ENCODE data around the gene GRPEL1. TPM values are rescaled to one million over a fixed set of nuclear protein-coding genes. Genes with fewer than 3 reads are reported as not detected.

GRPEL1 gene
- total RNA-seq, 1 experiment from 2014 or later, result 46.6 TPM

- ChIA-PET CTCF (no interaction called here), POLR2A (no interaction called here)
- H3K9me3 ChIP-seq (ENCODE audit: control insufficient read depth, insufficient read depth, low read depth, low read length), result no peaks in the 10 kb centered on the region
- H3K27ac ChIP-seq (ENCODE audit: low read length), result no peak overlapping the region
- peaks cover 11% of the 10 kb centered on the region for H3K36me3 ChIP-seq (ENCODE audit: control insufficient read depth, insufficient read depth, low read length)
- H3K4me1 ChIP-seq (ENCODE audit: control insufficient read depth, insufficient read depth, low read length), result no peaks in the 10 kb centered on the region
- TF ChIP-seq, protein P1, sequence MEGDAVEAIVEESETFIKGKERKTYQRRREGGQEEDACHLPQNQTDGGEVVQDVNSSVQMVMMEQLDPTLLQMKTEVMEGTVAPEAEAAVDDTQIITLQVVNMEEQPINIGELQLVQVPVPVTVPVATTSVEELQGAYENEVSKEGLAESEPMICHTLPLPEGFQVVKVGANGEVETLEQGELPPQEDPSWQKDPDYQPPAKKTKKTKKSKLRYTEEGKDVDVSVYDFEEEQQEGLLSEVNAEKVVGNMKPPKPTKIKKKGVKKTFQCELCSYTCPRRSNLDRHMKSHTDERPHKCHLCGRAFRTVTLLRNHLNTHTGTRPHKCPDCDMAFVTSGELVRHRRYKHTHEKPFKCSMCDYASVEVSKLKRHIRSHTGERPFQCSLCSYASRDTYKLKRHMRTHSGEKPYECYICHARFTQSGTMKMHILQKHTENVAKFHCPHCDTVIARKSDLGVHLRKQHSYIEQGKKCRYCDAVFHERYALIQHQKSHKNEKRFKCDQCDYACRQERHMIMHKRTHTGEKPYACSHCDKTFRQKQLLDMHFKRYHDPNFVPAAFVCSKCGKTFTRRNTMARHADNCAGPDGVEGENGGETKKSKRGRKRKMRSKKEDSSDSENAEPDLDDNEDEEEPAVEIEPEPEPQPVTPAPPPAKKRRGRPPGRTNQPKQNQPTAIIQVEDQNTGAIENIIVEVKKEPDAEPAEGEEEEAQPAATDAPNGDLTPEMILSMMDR (IDR thresholded peaks at IDR 0.05), result no peak
- TF ChIP-seq TCF7L2 (IDR thresholded peaks at IDR 0.05; ENCODE audit: low read depth, low read length) (no peak), REST (IDR thresholded peaks at IDR 0.05; ENCODE audit: insufficient read depth in 1 of 2, low read depth in 2 of 2, low read length in 1 of 2) (no peak), SIN3A (IDR thresholded peaks at IDR 0.05; ENCODE audit: borderline replicate concordance, insufficient read depth, low read depth, low read length) (no peak), POLR2AphosphoS5 (IDR thresholded peaks at IDR 0.05; ENCODE audit: low read depth, low read length) (peak; percentile 1; the same call in 1 of the 2 replicates)
- no peak overlapping the region for H3K4me3 ChIP-seq (ENCODE audit: low read depth in 2 of 2, low read length in 2 of 2)
- in situ Hi-C loops (cut with HindIII; ENCODE audit: low pct_unique_long_range_greater_than_20kb, low sequenced_read_pairs) (no loop called here), intact Hi-C loops (cut with micrococcal nuclease; ENCODE audit: unreplicated experiment) (no loop called here)
- H3K27me3 ChIP-seq (ENCODE audit: control insufficient read depth, insufficient read depth, low read length), result no peaks in the 10 kb centered on the region
- no peak for ATAC-seq
- DNase-seq (ENCODE audit: low read depth, low spot score), result no peak
- BruUV-seq (replicated peaks), result no TSS peak
Measured at GRCh38 chr4:7059662-7060061, 8.2 kb downstream of the GRPEL1 start.

GRCh38 chr4:7058792-7059191, 9.1 kb downstream of the GRPEL1 start:
- ATAC-seq (peak; percentile 44; the same call in 1 of the 2 replicates), DNase-seq (ENCODE audit: low read depth, low spot score) (no peak)
- Histone ChIP-seq H3K27me3 (ENCODE audit: control insufficient read depth, insufficient read depth, low read length) (no peaks in the 10 kb centered on the region), H3K36me3 (ENCODE audit: control insufficient read depth, insufficient read depth, low read length) (peaks cover 11% of the 10 kb centered on the region), H3K4me1 (ENCODE audit: control insufficient read depth, insufficient read depth, low read length) (no peaks in the 10 kb centered on the region), H3K4me3 (ENCODE audit: low read depth in 2 of 2, low read length in 2 of 2) (no peak overlapping the region), H3K9me3 (ENCODE audit: control insufficient read depth, insufficient read depth, low read depth, low read length) (no peaks in the 10 kb centered on the region), H3K27ac (ENCODE audit: low read length) (no peak overlapping the region)
- TF ChIP-seq TCF7L2 (IDR thresholded peaks at IDR 0.05; ENCODE audit: low read depth, low read length) (no peak), SIN3A (IDR thresholded peaks at IDR 0.05; ENCODE audit: borderline replicate concordance, insufficient read depth, low read depth, low read length) (no peak), POLR2AphosphoS5 (IDR thresholded peaks at IDR 0.05; ENCODE audit: low read depth, low read length) (no peak), REST (IDR thresholded peaks at IDR 0.05; ENCODE audit: insufficient read depth in 1 of 2, low read depth in 2 of 2, low read length in 1 of 2) (no peak)
- TF ChIP-seq, protein P1 (IDR thresholded peaks at IDR 0.05), result no peak
- POLR2A ChIA-PET, result no interaction called here
- CTCF ChIA-PET, result no interaction called here
- intact Hi-C loops (cut with micrococcal nuclease; ENCODE audit: unreplicated experiment), result no loop called here
- in situ Hi-C loops (cut with HindIII; ENCODE audit: low pct_unique_long_range_greater_than_20kb, low sequenced_read_pairs), result no loop called here
- no TSS peak for BruUV-seq (replicated peaks)
